HL-60 (cell line): ENCODE measurements around the gene RUSC1.

Experiments
- DNase-seq, 2 experiments: peaks; one replicate each; pipeline ENCODE4 v3.0.0-alpha.2; 2010 to 2020; ENCODE audit warnings: low read depth in 1 of 2, low spot score in 1 of 2
- H3K27ac ChIP-seq: fragments of 250-450 bp; sonication (Bioruptor Pico); replicated peaks from 2 replicates; pipeline ENCODE4 v1.5.1; 2020; ENCODE audit warnings: mild to moderate bottlenecking, moderate library complexity
- H3K27me3 ChIP-seq: fragments of 250-450 bp; sonication (Bioruptor Pico); 2 replicates; pipeline ENCODE4 v1.5.1; 2021; ENCODE audit warnings: mild to moderate bottlenecking, moderate library complexity; ENCODE audit not compliant: insufficient read depth, poor library complexity, severe bottlenecking
- H3K4me3 ChIP-seq: replicated peaks from 2 replicates; pipeline ENCODE4 v1.5.1; 2011; ENCODE audit warnings: mild to moderate bottlenecking, control low read depth, low read length; ENCODE audit not compliant: insufficient read depth
- CTCF ChIP-seq: IDR thresholded peaks from one replicate; pipeline ENCODE4 v1.5.1; 2011; ENCODE audit warnings: low read length, control low read depth, inconsistent platforms; ENCODE audit not compliant: insufficient read depth
- GABPA ChIP-seq: IDR thresholded peaks from 2 replicates; pipeline ENCODE4 v1.6.1; 2012; ENCODE audit warnings: low read depth
- POLR2AphosphoS5 ChIP-seq: IDR thresholded peaks from 2 replicates; pipeline ENCODE4 v1.6.1; 2012; ENCODE audit warnings: low read depth
- REST ChIP-seq: IDR thresholded peaks from 2 replicates; pipeline ENCODE4 v1.6.1; 2012; ENCODE audit warnings: low read depth; ENCODE audit not compliant: insufficient replicate concordance
- SPI1 ChIP-seq: IDR thresholded peaks from 2 replicates; pipeline ENCODE4 v1.6.1; 2012; ENCODE audit warnings: low read depth, mild to moderate bottlenecking, borderline replicate concordance

Gene RUSC1

GRCh38 chr1:155339515-155340097 is 18.9 kb downstream of the RUSC1 start:
- TF ChIP-seq POLR2AphosphoS5, result no peak
- Histone ChIP-seq H3K27ac (no peak overlapping the region), H3K27me3 (no peaks in the 10 kb centered on the region), H3K4me3 (no peak overlapping the region)
- DNase-seq, result no peak

GRCh38 chr1:155342842-155343241 is 22.1 kb downstream of the RUSC1 start:
- no peak for DNase-seq
- TF ChIP-seq CTCF (no peak), REST (no peak), GABPA (no peak), SPI1 (no peak), POLR2AphosphoS5 (no peak)
- Histone ChIP-seq H3K4me3 (no peak overlapping the region), H3K27ac (no peak overlapping the region), H3K27me3 (no peaks in the 10 kb centered on the region)

GRCh38 chr1:155352631-155353030 is 31.9 kb downstream of the RUSC1 start:
- DNase-seq, result no peak

More at GRCh38 chr1:155352631-155353030, 31.9 kb downstream of the RUSC1 start:
- Histone ChIP-seq H3K27ac (no peak overlapping the region), H3K4me3 (no peak overlapping the region), H3K27me3 (no peaks in the 10 kb centered on the region)
- TF ChIP-seq POLR2AphosphoS5 (no peak), SPI1 (no peak), CTCF (no peak), GABPA (no peak), REST (no peak)
